NCI-H524 (cell line): ENCODE results near the gene SLC4A11.

ENCODE experiments used
- DNase-seq, 2 experiments: peaks; one replicate each; lab custom pipeline; 2025; lab: John Stamatoyannopoulos, UW

Gene SLC4A11

GRCh38 chr20:3246682-3247081 is 7.7 kb upstream of the SLC4A11 start:
- no peak for DNase-seq

GRCh38 chr20:3245711-3246110 is 6.7 kb upstream of the SLC4A11 start:
- DNase-seq: no peak

- DNase-seq: no peak
These were observed 6.2 kb upstream of the SLC4A11 start for GRCh38 chr20:3245156-3245555.

GRCh38 chr20:3244613-3245012 is 5.6 kb upstream of the SLC4A11 start:
- no peak for DNase-seq

- DNase-seq: no peak
These were observed 4.8 kb upstream of the SLC4A11 start for GRCh38 chr20:3243718-3244358.

GRCh38 chr20:3242172-3242692 is 3.2 kb upstream of the SLC4A11 start:
- no peak for DNase-seq

- no peak for DNase-seq
These were observed 1.9 kb upstream of the SLC4A11 start for GRCh38 chr20:3240776-3241363.

- DNase-seq: peak in 1 of 2 experiments; percentile 42
These were observed 1.1 kb upstream of the SLC4A11 start for GRCh38 chr20:3239867-3240775.

GRCh38 chr20:3238616-3239025 is 369 bp downstream of the SLC4A11 start:
- DNase-seq: peak; percentile 11 to 30

- DNase-seq: no peak
These were observed 903 bp downstream of the SLC4A11 start for GRCh38 chr20:3237958-3238615.

GRCh38 chr20:3237011-3237957 is 1.7 kb downstream of the SLC4A11 start:
- peak in 1 of 2 experiments; percentile 59 for DNase-seq

- no peak for DNase-seq
These were observed 3.2 kb downstream of the SLC4A11 start for GRCh38 chr20:3235666-3236324.

- DNase-seq: no peak
These were observed 4.9 kb downstream of the SLC4A11 start for GRCh38 chr20:3233991-3234498.

- no peak for DNase-seq
These were observed 5.6 kb downstream of the SLC4A11 start for GRCh38 chr20:3233131-3233990.

- DNase-seq: no peak
These were observed 7.0 kb downstream of the SLC4A11 start for GRCh38 chr20:3231889-3232588.

- DNase-seq: no peak
These were observed 7.9 kb downstream of the SLC4A11 start for GRCh38 chr20:3231116-3231515.

GRCh38 chr20:3229798-3230197 is 9.2 kb downstream of the SLC4A11 start:
- DNase-seq: no peak

- DNase-seq: no peak
These were observed 9.8 kb downstream of the SLC4A11 start for GRCh38 chr20:3229158-3229557.

GRCh38 chr20:3228750-3229032 is 10.3 kb downstream of the SLC4A11 start:
- DNase-seq: no peak
